Endothelial cell of coronary artery (primary cell): ENCODE results near the gene OSBPL1A. TPM values are rescaled to one million over a fixed set of nuclear protein-coding genes. Genes with fewer than 3 reads are reported as not detected.

Experiments
- total RNA-seq: library from RNA; depleted of rRNA; stranded (reverse); fragments of >200 nt; gene quantifications from 2 replicates; pipeline ENCODE4 v1.2.3, GENCODE V29; 2014

OSBPL1A gene
- 12.9 and 17.4 TPM in 2 replicates for total RNA-seq

DNA sequence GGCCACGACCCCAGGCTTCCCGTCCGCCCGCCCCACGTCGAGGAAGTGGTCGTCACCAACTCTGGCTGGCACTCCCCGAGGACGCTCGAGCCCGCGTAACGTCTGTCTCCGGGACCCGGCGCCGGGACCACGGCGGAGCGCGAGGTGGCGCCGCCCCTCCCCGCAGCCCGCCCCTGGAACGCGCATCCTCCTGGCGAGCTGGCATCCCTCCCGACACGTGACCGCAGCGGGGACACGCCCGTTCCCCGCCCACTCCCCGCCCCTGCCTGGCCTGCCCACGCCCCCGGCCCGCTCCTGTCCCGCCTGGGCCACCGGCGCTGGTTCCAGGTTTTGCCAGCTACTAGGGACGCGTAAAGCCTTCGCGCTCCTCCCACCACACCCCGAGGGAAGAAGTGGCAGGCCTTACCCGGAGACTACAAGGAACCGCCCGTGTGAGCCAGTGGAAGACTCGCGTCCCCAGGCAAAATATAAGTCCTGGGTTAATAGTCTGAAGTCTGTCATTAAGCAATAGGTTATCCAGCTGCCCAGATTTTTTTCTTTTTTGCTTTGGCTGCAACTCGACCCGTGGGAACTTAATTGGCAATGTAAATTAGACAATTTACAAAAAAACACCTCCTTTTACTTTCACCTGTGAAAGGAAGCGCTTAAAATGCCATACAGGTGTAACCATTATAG, at the start of gene OSBPL1A:
Gene OSBPL1A, minus strand, starts transcription at position 131 of the 675 bp plus-strand sequence. CDS start 20,291 bp downstream, outside the sequence.

GRCh38 chr18:24426398-24427294, 29.0 kb upstream of the OSBPL1A start, which contains the start of gene IMPACT:
Gene IMPACT, plus strand, starts transcription at chr18:24426670. Its CDS starts 87 bp downstream, at chr18:24426757.

DNA sequence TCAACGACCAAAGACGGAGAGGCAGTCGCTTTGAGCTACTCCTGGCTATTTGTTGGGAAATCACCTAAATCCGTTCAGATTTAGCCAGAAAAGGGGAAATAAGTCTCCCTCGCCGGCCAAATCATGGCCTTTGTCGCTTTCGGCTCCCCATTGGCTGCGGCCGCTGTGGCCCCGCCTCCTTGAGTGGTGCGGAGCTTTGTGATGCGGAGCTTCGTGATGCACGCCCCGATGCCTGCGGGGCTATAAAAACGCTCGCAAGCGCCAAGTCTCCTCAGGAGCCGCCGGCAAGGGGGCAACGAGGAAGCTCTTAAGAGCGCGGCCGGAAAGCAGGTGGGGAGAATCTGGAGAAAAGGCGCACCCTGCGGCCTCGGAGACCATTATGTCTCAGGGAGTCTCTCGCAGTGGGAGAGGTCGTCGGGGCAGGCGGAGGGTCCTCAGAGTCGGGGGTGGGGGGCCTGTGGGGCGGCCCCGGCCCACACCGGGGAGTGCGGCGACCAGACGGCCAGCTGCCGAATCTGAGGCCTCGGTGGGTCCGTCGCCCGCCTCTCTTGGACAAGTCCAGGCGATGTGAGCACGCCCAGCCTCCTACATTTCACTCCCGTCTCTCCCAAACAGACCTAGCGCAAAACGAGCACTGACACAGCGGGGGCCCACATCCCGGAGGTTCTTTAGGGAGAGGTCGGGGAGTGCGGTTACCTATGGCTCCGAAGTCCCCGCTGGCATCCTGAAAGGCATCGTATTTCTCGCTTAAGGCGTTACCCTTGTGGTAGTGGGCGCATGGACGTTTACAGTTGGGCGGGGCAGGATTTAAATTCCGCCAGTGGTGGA, 258.6 kb downstream of the OSBPL1A start, which contains the start of gene CABYR:
Gene CABYR, plus strand, starts transcription at position 274 of the 828 bp plus-strand sequence. CDS start 4,053 bp downstream, outside the sequence.

Other genes starting within 250 kb of the OSBPL1A start
- 19.8 and 21.6 TPM in 2 replicates for gene IMPACT, start 28.8 kb upstream of the OSBPL1A start, total RNA-seq
- gene HRH4, start 62.8 kb upstream of the OSBPL1A start, total RNA-seq = not detected in 2 replicates